SK-N-SH treated with all-trans-retinoic acid at 6 μM for 48 hours (cell line): ENCODE results near the gene FCGBP.

Experiments used
- ATAC-seq: fragments of 200-7000 bp; cut with Tn5 transposase; 3 replicates; pipeline ENCODE4 v1.9.1; 2020; ENCODE audit warnings: mild to moderate bottlenecking, moderate library complexity
- ARNTL ChIP-seq: fragments of 450-650 bp; formaldehyde crosslinking; IDR thresholded peaks from 2 replicates; pipeline ENCODE4 v1.5.0; 2020; ENCODE audit warnings: low read depth, mild to moderate bottlenecking, moderate library complexity, borderline replicate concordance
- BACH2 ChIP-seq: fragments of 250-450 bp; sonication (Bioruptor Pico); IDR thresholded peaks from 2 replicates; pipeline ENCODE4 v1.9.0; 2021; ENCODE audit warnings: mild to moderate bottlenecking, borderline replicate concordance
- CREB5 ChIP-seq: fragments of 250-450 bp; sonication (Bioruptor Pico); IDR thresholded peaks from 2 replicates; pipeline ENCODE4 v1.5.1; 2020; ENCODE audit warnings: low read depth, mild to moderate bottlenecking, moderate library complexity
- CSDC2 ChIP-seq: fragments of 250-450 bp; sonication (Bioruptor Pico); IDR thresholded peaks from 2 replicates; pipeline ENCODE4 v1.5.0; 2020; ENCODE audit warnings: mild to moderate bottlenecking, moderate library complexity
- CSRNP3 ChIP-seq: fragments of 250-450 bp; sonication (Bioruptor Pico); IDR thresholded peaks from 2 replicates; pipeline ENCODE4 v1.5.1; 2021; ENCODE audit warnings: mild to moderate bottlenecking, moderate library complexity
- ESRRG ChIP-seq: fragments of 250-450 bp; sonication (Bioruptor Pico); IDR thresholded peaks from 2 replicates; pipeline ENCODE4 v1.6.1; 2021; ENCODE audit warnings: mild to moderate bottlenecking
- GLIS3 ChIP-seq: fragments of 250-450 bp; sonication (Bioruptor Pico); IDR thresholded peaks from 2 replicates; pipeline ENCODE4 v1.5.0; 2020; ENCODE audit warnings: mild to moderate bottlenecking, moderate library complexity
- ISL1 ChIP-seq: fragments of 250-450 bp; sonication (Bioruptor Pico); IDR thresholded peaks from 2 replicates; pipeline ENCODE4 v2.1.2; 2022; ENCODE audit warnings: mild to moderate bottlenecking, moderate library complexity
- OSR1 ChIP-seq: fragments of 250-450 bp; sonication (Bioruptor Pico); IDR thresholded peaks from 2 replicates; pipeline ENCODE4 v1.8.0; 2022; ENCODE audit warnings: moderate library complexity, mild to moderate bottlenecking, inconsistent platforms
- PATZ1 ChIP-seq: fragments of 250-450 bp; sonication (Bioruptor Pico); IDR thresholded peaks from 2 replicates; pipeline ENCODE4 v1.8.0; 2020; ENCODE audit warnings: mild to moderate bottlenecking, moderate library complexity, borderline replicate concordance
- POU6F1 ChIP-seq: fragments of 250-450 bp; sonication (Bioruptor Pico); IDR thresholded peaks from 2 replicates; pipeline ENCODE4 v1.8.0; 2021; ENCODE audit warnings: low read depth, mild to moderate bottlenecking, moderate library complexity, borderline replicate concordance
- PPARA ChIP-seq: fragments of 250-450 bp; sonication (Bioruptor Pico); IDR thresholded peaks from 2 replicates; pipeline ENCODE4 v1.5.0; 2020; ENCODE audit warnings: mild to moderate bottlenecking, borderline replicate concordance
- RARB ChIP-seq: fragments of 250-450 bp; sonication (Bioruptor Pico); IDR thresholded peaks from 2 replicates; pipeline ENCODE4 v1.8.0; 2021; ENCODE audit warnings: mild to moderate bottlenecking, moderate library complexity
- SNAI2 ChIP-seq: fragments of 250-450 bp; sonication (Bioruptor Pico); IDR thresholded peaks from 2 replicates; pipeline ENCODE4 v1.5.0; 2020; ENCODE audit warnings: mild to moderate bottlenecking, moderate library complexity
- TCF4 ChIP-seq: fragments of 250-450 bp; sonication (Bioruptor Pico); IDR thresholded peaks from 2 replicates; pipeline ENCODE4 v1.8.0; 2021; ENCODE audit warnings: mild to moderate bottlenecking, moderate library complexity, borderline replicate concordance
- TSHZ2 ChIP-seq: fragments of 250-450 bp; sonication (Bioruptor Pico); IDR thresholded peaks from 2 replicates; pipeline ENCODE4 v1.5.0; 2020; ENCODE audit warnings: mild to moderate bottlenecking, moderate library complexity
- ZC3H10 ChIP-seq: fragments of 250-450 bp; sonication (Bioruptor Pico); IDR thresholded peaks from 2 replicates; pipeline ENCODE4 v1.5.1; 2021; ENCODE audit warnings: mild to moderate bottlenecking, moderate library complexity
- ZFP3 ChIP-seq: fragments of 250-450 bp; sonication (Bioruptor Pico); IDR thresholded peaks from 2 replicates; pipeline ENCODE4 v1.5.0; 2020; ENCODE audit warnings: mild to moderate bottlenecking, moderate library complexity
- ZNF565 ChIP-seq: fragments of 450-650 bp; formaldehyde crosslinking; conservative IDR thresholded peaks from 2 replicates; pipeline ENCODE4 v1.5.0; 2020; ENCODE audit warnings: low read depth, mild to moderate bottlenecking, moderate library complexity
- ZNF70 ChIP-seq: fragments of 450-650 bp; formaldehyde crosslinking; IDR thresholded peaks from 2 replicates; pipeline ENCODE4 v1.5.0; 2020; ENCODE audit warnings: mild to moderate bottlenecking, moderate library complexity

FCGBP gene

GRCh38 chr19:39916851-39917396 lies 17.5 kb downstream of the FCGBP start:
- TF ChIP-seq ZNF70 (CRISPR knock-in tag) (no peak), SNAI2 (CRISPR knock-in tag) (no peak), ZFP3 (no peak)
- ATAC-seq, result no peak

GRCh38 chr19:39916236-39916635 lies 18.2 kb downstream of the FCGBP start:
- TF ChIP-seq CREB5 (no peak), ZFP3 (no peak), ZC3H10 (no peak), OSR1 (CRISPR knock-in tag) (no peak), ZNF565 (CRISPR knock-in tag) (no peak), POU6F1 (CRISPR knock-in tag) (no peak), CSRNP3 (CRISPR knock-in tag) (no peak), RARB (CRISPR knock-in tag) (no peak), BACH2 (CRISPR knock-in tag) (no peak), ESRRG (CRISPR knock-in tag) (no peak)
- ATAC-seq, result no peak

GRCh38 chr19:39915848-39916215 lies 18.6 kb downstream of the FCGBP start:
- ATAC-seq, result no peak
- TF ChIP-seq ZC3H10, result no peak
- TF ChIP-seq TSHZ2 (CRISPR knock-in tag), result no peak
- no peak for TF ChIP-seq ESRRG (CRISPR knock-in tag)
- no peak for TF ChIP-seq CSRNP3 (CRISPR knock-in tag)
- TF ChIP-seq TCF4 (CRISPR knock-in tag), result no peak
- TF ChIP-seq CSDC2 (CRISPR knock-in tag), result no peak
- TF ChIP-seq ARNTL (CRISPR knock-in tag), result no peak
- TF ChIP-seq POU6F1 (CRISPR knock-in tag), result no peak
- TF ChIP-seq ISL1, result no peak
- TF ChIP-seq ZNF565 (CRISPR knock-in tag), result no peak
- no peak for TF ChIP-seq PATZ1 (CRISPR knock-in tag)
- TF ChIP-seq GLIS3, result no peak
- no peak for TF ChIP-seq ZNF70 (CRISPR knock-in tag)
- no peak for TF ChIP-seq PPARA
